ENCODE results near the gene KRT3.

Gene KRT3

DNA sequence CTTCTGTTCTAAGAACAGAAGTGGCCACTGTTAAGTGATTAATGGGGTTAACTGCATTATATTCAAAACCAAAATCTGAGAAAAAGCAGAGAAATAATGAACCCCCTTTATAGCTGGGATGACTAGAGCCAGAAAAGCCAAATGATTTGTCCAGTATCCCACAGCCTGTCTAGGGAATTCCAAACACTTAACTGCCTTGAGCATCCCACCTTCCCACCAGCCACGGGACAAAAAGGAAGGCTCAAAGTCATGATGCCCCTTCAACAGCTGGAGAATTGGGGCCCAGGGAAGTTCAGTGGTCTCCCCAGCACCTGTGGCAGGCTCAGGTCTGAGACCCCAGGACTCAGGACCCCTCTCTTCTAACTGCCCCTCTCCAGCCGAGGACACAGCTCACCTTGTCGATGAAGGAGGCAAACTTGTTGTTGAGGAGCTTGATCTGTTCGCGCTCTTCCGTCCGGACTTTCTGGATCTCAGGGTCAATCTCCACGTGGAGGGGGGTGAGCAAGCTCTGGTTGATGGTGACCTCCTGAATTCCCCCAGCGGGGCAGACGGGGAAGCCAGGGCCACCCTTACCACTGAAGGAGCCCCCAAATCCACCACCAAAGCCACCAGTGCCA lies 17.4 kb upstream of the KRT3 start:
- no peak overlapping the region for H3K4me3 Mint-ChIP-seq
- H3K27ac Mint-ChIP-seq: no peak overlapping the region
- peaks cover 10% of the 10 kb centered on the region for H3K4me1 Mint-ChIP-seq
- ATAC-seq (no peak), DNase-seq (no peak)
- H3K36me3 Mint-ChIP-seq (ENCODE audit: low read depth): no peaks in the 10 kb centered on the region
- no peaks in the 10 kb centered on the region for H3K27me3 Mint-ChIP-seq
- no peaks in the 10 kb centered on the region for H3K9me3 Mint-ChIP-seq

DNA sequence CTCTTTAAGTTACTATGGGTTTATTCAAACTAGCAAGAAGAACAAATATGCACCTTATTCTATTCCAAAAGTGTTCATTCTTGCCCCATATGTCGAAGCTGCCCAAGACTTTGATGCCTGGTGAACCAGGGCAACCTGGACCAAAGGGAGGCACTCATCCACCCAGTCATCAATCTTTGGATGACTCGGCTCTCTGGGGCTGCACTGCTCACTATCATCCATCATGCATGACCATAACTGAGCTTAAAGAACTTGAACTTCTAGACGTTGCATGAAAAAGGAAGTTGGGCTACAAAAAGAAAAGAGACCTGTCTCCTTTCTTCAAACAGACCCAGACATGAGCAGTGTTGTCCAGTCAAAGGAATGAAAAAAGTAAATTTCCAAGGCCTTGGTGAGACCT lies 16.8 kb upstream of the KRT3 start:
- DNase-seq: no peak
- no peak for ATAC-seq
- no peak overlapping the region for H3K27ac Mint-ChIP-seq
- H3K27me3 Mint-ChIP-seq: no peaks in the 10 kb centered on the region
- H3K9me3 Mint-ChIP-seq: no peaks in the 10 kb centered on the region
- no peaks in the 10 kb centered on the region for H3K36me3 Mint-ChIP-seq (ENCODE audit: low read depth)
- peaks cover 6% of the 10 kb centered on the region for H3K4me1 Mint-ChIP-seq
- no peak overlapping the region for H3K4me3 Mint-ChIP-seq

DNA sequence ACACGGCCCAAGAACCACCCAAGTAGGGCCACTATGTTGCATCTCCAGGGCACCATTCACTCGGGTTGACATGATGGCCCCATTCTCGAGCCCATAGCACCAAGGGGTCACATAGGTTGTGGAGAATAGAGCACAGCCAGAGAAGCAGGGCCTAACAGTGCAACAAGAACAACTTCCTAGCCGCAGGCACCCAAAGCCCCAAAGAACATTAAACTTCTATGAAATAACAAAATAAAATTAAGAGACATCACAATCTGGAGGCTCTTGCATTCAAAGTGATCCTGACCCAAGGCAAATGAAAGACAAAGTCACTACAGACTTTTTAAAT lies 16.1 kb upstream of the KRT3 start:
- Mint-ChIP-seq H3K27me3 (no peaks in the 10 kb centered on the region), H3K36me3 (ENCODE audit: low read depth) (no peaks in the 10 kb centered on the region), H3K4me3 (no peak overlapping the region), H3K4me1 (no peaks in the 10 kb centered on the region), H3K9me3 (no peaks in the 10 kb centered on the region), H3K27ac (no peak overlapping the region)
- ATAC-seq (no peak), DNase-seq (no peak)

DNA sequence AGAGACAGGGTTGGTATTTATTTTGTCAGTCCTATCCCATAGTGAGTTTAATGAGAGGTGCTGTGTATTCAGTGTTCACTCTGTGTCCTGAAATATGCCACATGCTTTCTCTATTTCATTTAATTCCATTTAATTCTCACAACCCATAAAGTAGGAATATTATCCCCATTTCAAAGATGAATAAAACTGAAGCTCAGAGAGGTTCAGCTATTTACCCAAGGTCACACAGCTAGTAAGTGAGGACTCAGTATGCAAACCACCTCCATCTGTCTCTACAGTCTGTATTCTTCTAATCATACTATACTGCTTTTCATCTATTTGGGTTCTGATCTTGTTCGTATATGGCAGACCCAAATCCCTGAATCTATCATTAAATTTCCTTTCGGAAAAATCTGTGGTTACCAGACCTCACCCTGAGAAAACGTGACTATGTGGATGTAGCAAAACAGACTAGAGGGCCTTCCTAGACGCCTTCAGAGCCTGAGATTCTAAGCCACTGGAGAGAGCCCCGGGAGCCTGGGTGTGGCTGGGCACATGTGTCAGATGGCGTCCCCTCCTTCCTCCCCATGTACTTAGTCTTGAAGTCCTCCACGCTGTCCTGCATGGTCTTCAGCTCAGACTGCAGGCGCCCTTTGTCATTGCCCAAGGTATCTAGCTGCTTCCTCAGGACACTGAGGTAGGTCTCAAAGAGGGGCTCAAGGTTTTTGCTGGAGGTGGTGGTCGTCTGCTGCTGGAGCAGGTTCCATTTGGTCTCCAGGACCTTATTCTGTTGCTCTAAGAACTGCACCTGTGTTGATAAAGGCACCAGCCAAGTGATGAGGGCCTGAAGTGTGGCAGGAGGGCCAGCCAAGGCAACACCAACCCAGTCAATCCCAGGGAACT lies 15.5 kb upstream of the KRT3 start:
- no peak overlapping the region for H3K4me3 Mint-ChIP-seq
- H3K36me3 Mint-ChIP-seq (ENCODE audit: low read depth): no peaks in the 10 kb centered on the region
- no peak overlapping the region for H3K27ac Mint-ChIP-seq
- DNase-seq (no peak), ATAC-seq (no peak)
- H3K27me3 Mint-ChIP-seq: no peaks in the 10 kb centered on the region
- H3K9me3 Mint-ChIP-seq: no peaks in the 10 kb centered on the region
- no peaks in the 10 kb centered on the region for H3K4me1 Mint-ChIP-seq

DNA sequence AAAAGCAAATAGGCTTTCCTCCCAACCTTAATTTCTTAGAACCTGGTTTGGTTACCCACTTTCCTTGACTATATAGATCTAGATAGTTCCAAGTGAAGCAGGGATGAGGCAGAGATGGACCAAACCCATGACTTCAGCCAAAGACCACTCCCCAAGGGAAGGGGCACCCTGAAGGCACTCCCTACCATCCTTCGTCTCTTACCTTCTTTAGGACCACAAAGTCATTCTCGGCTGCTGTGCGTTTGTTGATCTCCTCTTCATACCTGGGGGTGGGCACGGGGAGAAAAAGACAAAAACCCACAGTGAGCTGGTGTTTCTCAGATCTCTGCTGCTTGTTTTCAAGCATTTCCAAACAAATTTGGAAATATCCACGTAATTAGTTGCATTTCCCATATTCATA lies 14.6 kb upstream of the KRT3 start:
- no peak for ATAC-seq
- no peaks in the 10 kb centered on the region for H3K36me3 Mint-ChIP-seq (ENCODE audit: low read depth)
- H3K4me1 Mint-ChIP-seq: no peaks in the 10 kb centered on the region
- no peaks in the 10 kb centered on the region for H3K27me3 Mint-ChIP-seq
- H3K9me3 Mint-ChIP-seq: no peaks in the 10 kb centered on the region
- H3K27ac Mint-ChIP-seq: no peak overlapping the region
- H3K4me3 Mint-ChIP-seq: no peak overlapping the region
- no peak for DNase-seq

DNA sequence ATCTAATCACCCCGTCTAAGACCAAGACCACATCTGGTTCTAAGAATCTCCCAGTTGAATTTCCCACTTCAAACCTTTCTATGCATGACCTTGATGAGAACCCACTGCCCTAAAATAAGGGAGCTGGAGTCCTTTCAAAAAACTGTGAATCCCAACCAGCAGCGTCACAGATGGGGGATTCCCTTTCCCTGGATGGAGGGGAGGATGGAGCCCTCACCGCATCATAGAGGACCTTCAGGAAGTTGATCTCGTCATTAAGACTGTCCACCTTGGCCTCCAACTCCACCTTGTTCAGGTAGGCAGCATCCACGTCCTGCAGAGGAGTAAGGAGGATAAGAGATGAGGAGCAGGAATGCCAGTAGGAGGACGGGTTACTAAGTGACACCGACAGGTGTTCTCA lies 13.2 kb upstream of the KRT3 start:
- Mint-ChIP-seq H3K27ac (no peak overlapping the region), H3K4me3 (no peak overlapping the region), H3K4me1 (no peaks in the 10 kb centered on the region), H3K27me3 (no peaks in the 10 kb centered on the region), H3K36me3 (ENCODE audit: low read depth) (no peaks in the 10 kb centered on the region), H3K9me3 (no peaks in the 10 kb centered on the region)
- no peak for ATAC-seq
- DNase-seq: no peak

GRCh38 chr12:52808573-52809160 lies 12.8 kb upstream of the KRT3 start:
- Mint-ChIP-seq H3K27me3 (no peaks in the 10 kb centered on the region), H3K4me3 (no peak overlapping the region), H3K4me1 (no peaks in the 10 kb centered on the region), H3K36me3 (ENCODE audit: low read depth) (no peaks in the 10 kb centered on the region), H3K9me3 (no peaks in the 10 kb centered on the region), H3K27ac (no peak overlapping the region)
- DNase-seq (no peak), ATAC-seq (no peak)

GRCh38 chr12:52807544-52808470 lies 11.9 kb upstream of the KRT3 start:
- Mint-ChIP-seq H3K27ac (no peak overlapping the region), H3K4me3 (no peak overlapping the region)

DNA sequence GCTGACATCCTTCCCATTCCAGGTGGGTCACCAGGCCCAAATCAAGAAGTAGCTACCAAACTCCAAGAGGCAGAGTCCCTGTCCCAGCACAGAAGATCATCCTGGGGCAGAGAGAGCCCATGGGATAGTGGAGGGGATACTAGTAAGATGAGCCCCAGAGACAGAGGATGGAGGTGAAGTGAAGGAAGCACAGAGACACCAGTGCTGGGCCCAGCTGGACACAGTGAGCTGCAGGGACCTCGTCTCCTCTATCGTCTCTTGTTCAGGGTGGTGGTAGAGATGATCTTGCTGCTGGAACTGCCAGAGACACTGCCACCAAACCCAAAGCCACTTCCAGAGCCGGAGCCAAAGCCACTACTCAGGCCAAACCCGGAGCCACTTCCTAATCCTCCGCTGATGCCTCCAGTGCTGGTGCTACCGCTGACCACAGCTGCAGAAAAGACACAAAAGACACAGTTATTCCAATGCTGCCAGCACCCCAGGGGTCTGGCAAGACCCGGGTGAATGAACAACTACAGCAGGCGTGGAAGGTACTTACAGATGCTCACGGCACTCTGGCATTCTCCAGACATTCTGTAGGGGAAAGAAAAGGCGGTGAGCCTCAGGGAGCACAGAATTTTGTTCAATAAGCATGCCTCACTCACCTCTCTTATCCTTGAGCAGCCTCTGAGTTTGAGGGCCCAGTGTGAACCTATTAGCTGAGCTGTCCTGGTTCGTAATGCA lies 11.1 kb upstream of the KRT3 start:
- Mint-ChIP-seq H3K27ac (no peak overlapping the region), H3K9me3 (no peaks in the 10 kb centered on the region), H3K4me3 (no peak overlapping the region), H3K27me3 (no peaks in the 10 kb centered on the region), H3K36me3 (ENCODE audit: low read depth) (no peaks in the 10 kb centered on the region), H3K4me1 (no peaks in the 10 kb centered on the region)
- DNase-seq (no peak), ATAC-seq (no peak)

More at GRCh38 chr12:52807544-52808470, 11.9 kb upstream of the KRT3 start:
- Mint-ChIP-seq H3K9me3 (no peaks in the 10 kb centered on the region), H3K27me3 (no peaks in the 10 kb centered on the region), H3K36me3 (ENCODE audit: low read depth) (no peaks in the 10 kb centered on the region), H3K4me1 (no peaks in the 10 kb centered on the region)
- ATAC-seq (no peak), DNase-seq (no peak)

- H3K4me3 Mint-ChIP-seq: no peak overlapping the region
- no peaks in the 10 kb centered on the region for H3K27me3 Mint-ChIP-seq
- no peak overlapping the region for H3K27ac Mint-ChIP-seq
- H3K36me3 Mint-ChIP-seq (ENCODE audit: low read depth): no peaks in the 10 kb centered on the region
- ATAC-seq (no peak), DNase-seq (no peak)
- no peaks in the 10 kb centered on the region for H3K9me3 Mint-ChIP-seq
- H3K4me1 Mint-ChIP-seq: no peaks in the 10 kb centered on the region
Observed at GRCh38 chr12:52806169-52806811, 10.4 kb upstream of the KRT3 start.

DNA sequence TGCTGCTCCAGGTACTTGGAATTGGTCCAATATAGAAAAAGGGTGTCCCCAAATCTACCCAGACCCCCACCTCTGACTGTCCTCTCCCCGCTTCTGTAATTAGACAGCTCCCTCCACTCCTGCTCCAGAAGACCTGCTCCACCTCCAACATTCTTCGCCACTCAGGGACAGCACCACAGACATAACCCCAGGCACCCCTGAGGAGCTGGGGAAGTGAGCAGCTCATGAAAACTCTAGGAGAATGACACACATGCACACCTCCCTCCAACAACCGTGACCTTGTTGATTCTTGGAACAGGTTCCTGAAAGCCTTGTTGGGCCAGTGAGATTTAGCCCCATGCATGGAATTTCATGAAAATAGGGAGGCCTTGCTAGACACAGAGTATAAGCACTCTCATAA lies 9.8 kb upstream of the KRT3 start:
- Mint-ChIP-seq H3K9me3 (no peaks in the 10 kb centered on the region), H3K4me3 (no peak overlapping the region)

GRCh38 chr12:52805000-52805399 lies 9.1 kb upstream of the KRT3 start:
- Mint-ChIP-seq H3K27me3 (no peaks in the 10 kb centered on the region), H3K27ac (no peak overlapping the region), H3K9me3 (no peaks in the 10 kb centered on the region), H3K4me3 (no peak overlapping the region), H3K36me3 (ENCODE audit: low read depth) (no peaks in the 10 kb centered on the region), H3K4me1 (no peaks in the 10 kb centered on the region)
- ATAC-seq (no peak), DNase-seq (no peak)

More for the DNA sequence above, 9.8 kb upstream of the KRT3 start:
- DNase-seq: no peak
- H3K4me1 Mint-ChIP-seq: no peaks in the 10 kb centered on the region
- no peak overlapping the region for H3K27ac Mint-ChIP-seq
- H3K36me3 Mint-ChIP-seq (ENCODE audit: low read depth): no peaks in the 10 kb centered on the region
- no peaks in the 10 kb centered on the region for H3K27me3 Mint-ChIP-seq
- ATAC-seq: no peak

GRCh38 chr12:52802442-52802841 lies 6.5 kb upstream of the KRT3 start:
- H3K27me3 Mint-ChIP-seq: no peaks in the 10 kb centered on the region
- no peaks in the 10 kb centered on the region for H3K4me1 Mint-ChIP-seq
- DNase-seq: no peak
- no peak overlapping the region for H3K4me3 Mint-ChIP-seq
- H3K9me3 Mint-ChIP-seq: no peaks in the 10 kb centered on the region
- H3K36me3 Mint-ChIP-seq (ENCODE audit: low read depth): no peaks in the 10 kb centered on the region
- ATAC-seq: no peak
- H3K27ac Mint-ChIP-seq: no peak overlapping the region

- no peaks in the 10 kb centered on the region for H3K4me1 Mint-ChIP-seq
- no peaks in the 10 kb centered on the region for H3K9me3 Mint-ChIP-seq
- no peaks in the 10 kb centered on the region for H3K36me3 Mint-ChIP-seq (ENCODE audit: low read depth)
- ATAC-seq (no peak), DNase-seq (no peak)
- no peaks in the 10 kb centered on the region for H3K27me3 Mint-ChIP-seq
- H3K4me3 Mint-ChIP-seq: no peak overlapping the region
- H3K27ac Mint-ChIP-seq: no peak overlapping the region
Observed at GRCh38 chr12:52801773-52802172, 5.9 kb upstream of the KRT3 start.

All from activated naive CD8-positive, alpha-beta T cell treated with anti-CD3 and anti-CD28 coated beads, Interleukin-2, amount 50 U/mL, for 24 hours (primary cell).